MG63 (cell line): ENCODE data around the gene SIAH2. TPM values are rescaled to one million over a fixed set of nuclear protein-coding genes. Genes with fewer than 3 reads are reported as not detected.

ENCODE experiments used
- DNase-seq: peaks from one replicate; pipeline ENCODE4 v3.0.0-alpha.2; 2020
- H3K27me3 ChIP-seq: fragments of 250-450 bp; sonication (Bioruptor Pico); 2 replicates; pipeline ENCODE4 v1.5.1; 2020; ENCODE audit warnings: mild to moderate bottlenecking, moderate library complexity
- H3K36me3 ChIP-seq: fragments of 250-450 bp; sonication (Bioruptor Pico); 2 replicates; pipeline ENCODE4 v1.5.1; 2020; ENCODE audit warnings: mild to moderate bottlenecking, moderate library complexity
- H3K4me3 ChIP-seq: fragments of 250-450 bp; sonication (Bioruptor Pico); 2 replicates; pipeline ENCODE4 v1.5.1; 2020; ENCODE audit warnings: mild to moderate bottlenecking, moderate library complexity
- H3K9me3 ChIP-seq: fragments of 250-450 bp; sonication (Bioruptor Pico); 2 replicates; pipeline ENCODE4 v1.5.1; 2020; ENCODE audit warnings: mild to moderate bottlenecking, moderate library complexity
- total RNA-seq: library from RNA; depleted of rRNA; stranded (reverse); fragments of >200 nt; shearing (Covaris generic); gene quantifications from 2 replicates; pipeline ENCODE4 v1.2.3, GENCODE V29; 2014; ENCODE audit warnings: low replicate concordance

SIAH2 gene
- total RNA-seq, 1 experiment from 2014 or later, result 31.3 TPM

DNA sequence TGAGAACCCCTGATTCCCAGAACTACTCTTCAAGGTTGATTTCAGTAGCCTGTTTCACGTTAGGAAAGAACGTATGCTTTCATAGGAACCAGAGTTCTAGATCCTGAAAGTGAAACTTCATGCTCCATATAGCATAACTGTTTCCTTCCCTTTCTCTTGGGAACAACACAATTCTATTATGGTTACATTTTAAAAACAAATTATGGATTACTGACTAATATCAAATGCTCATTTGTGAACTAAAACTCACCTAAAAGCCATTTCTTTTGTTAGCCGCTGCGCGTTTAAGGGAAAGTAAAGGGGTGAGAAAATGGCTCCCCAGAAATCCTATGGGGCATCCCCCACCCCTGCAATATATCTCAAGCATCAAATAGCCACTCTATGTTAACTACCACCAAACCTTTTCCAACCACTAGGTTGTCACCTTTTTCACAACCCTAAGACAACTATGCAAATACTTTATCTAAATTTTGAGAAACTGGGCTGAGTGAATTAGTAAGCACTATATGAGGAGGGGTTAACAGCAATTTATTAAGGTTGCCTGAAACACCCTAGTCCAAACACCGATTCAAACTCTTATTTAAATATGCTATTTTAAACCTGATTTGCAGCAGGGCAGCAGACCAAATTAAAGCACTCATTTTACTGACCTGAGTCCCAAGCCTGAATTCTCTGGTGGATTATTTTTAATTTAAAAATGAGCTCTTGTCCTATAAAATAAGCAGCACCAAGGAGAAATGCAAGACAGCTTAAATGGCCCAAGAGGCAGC, 2.4 kb downstream of the SIAH2 start:
- DNase-seq, result no peak

GRCh38 chr3:150759947-150760346, 3.0 kb downstream of the SIAH2 start:
- H3K4me3 ChIP-seq, result peak overlapping the region; percentile 76

More for the DNA sequence above, 2.4 kb downstream of the SIAH2 start:
- Histone ChIP-seq H3K36me3 (peaks cover 36% of the 10 kb centered on the region), H3K4me3 (peak overlapping the region; percentile 76), H3K9me3 (no peaks in the 10 kb centered on the region), H3K27me3 (no peaks in the 10 kb centered on the region)

DNA sequence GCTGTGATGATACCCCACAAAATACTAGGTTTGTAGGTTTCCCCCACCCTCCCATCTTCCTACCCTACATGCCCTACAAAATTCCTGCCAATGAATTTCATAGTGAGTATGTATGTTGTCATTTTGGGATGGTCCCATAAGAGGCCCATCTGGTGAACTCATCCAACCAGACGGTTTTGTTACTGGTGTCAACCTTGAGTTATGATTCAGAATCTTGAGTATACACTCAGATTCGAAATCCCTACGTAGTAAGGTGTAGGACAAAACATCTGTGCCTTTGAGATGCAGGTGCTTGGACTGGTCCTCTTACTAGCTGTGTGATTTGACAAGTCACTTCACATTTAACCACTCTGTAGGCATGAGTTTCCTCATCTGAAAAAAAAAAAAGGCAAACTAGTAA, 3.6 kb downstream of the SIAH2 start:
- Histone ChIP-seq H3K4me3 (no peak overlapping the region), H3K9me3 (no peaks in the 10 kb centered on the region), H3K27me3 (no peaks in the 10 kb centered on the region), H3K36me3 (peaks cover 38% of the 10 kb centered on the region)
- no peak for DNase-seq

More at GRCh38 chr3:150759947-150760346, 3.0 kb downstream of the SIAH2 start:
- Histone ChIP-seq H3K27me3 (no peaks in the 10 kb centered on the region), H3K36me3 (peaks cover 38% of the 10 kb centered on the region), H3K9me3 (no peaks in the 10 kb centered on the region)
- no peak for DNase-seq

GRCh38 chr3:150757768-150758167, 5.2 kb downstream of the SIAH2 start:
- Histone ChIP-seq H3K27me3 (no peaks in the 10 kb centered on the region), H3K36me3 (peaks cover 38% of the 10 kb centered on the region), H3K9me3 (no peaks in the 10 kb centered on the region), H3K4me3 (no peak overlapping the region)
- DNase-seq, result no peak

DNA sequence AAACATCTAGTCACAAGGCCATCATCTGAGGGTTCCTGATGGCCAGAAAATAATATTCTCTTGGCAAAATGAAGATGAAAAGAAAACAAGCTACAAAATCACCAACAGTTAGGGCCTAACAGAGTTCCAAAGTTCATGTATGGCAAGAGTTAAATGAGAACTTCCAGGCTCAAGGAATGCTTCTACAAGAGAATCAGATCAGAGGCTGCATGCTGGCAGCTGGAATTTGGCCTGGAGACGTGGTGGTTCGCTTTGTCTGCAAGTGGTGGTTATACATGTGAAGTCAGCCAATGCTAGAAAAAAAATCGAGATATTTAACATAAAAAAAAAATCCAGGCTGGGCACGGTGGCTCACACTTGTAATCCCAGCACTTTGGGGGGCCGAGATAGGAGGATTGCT, 5.6 kb downstream of the SIAH2 start:
- H3K4me3 ChIP-seq, result no peak overlapping the region
- H3K36me3 ChIP-seq, result peaks cover 38% of the 10 kb centered on the region
- no peaks in the 10 kb centered on the region for H3K27me3 ChIP-seq
- no peaks in the 10 kb centered on the region for H3K9me3 ChIP-seq
- no peak for DNase-seq

DNA sequence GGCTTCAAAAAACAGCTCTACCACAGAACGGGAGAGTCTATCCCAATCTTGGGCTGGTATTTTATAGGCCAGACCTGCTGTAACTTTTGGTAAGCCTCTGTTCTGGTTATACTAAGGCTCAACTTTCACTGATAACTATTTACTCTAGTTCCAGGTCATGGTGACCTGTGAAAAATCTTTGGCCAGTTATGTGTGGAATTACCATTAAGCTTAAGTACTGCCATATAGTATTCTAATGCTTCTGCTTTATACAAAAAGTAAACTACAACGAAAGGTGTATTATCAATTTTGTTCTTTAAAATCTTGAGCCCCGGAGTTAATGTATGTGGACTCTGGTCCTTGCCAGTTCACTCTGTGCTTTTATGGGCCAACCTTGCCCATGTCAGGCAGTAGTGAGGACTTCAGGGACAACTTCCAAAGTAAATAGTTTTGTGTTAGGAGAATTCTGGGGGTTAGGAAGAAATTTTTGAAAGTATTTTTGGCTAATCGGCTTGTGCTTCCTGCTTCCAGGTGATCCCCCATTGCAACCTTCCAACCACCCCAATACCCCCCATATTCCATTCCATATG, 6.4 kb downstream of the SIAH2 start:
- H3K4me3 ChIP-seq, result no peak overlapping the region
- H3K9me3 ChIP-seq, result no peaks in the 10 kb centered on the region
- peaks cover 38% of the 10 kb centered on the region for H3K36me3 ChIP-seq
- no peaks in the 10 kb centered on the region for H3K27me3 ChIP-seq
- DNase-seq, result no peak

DNA sequence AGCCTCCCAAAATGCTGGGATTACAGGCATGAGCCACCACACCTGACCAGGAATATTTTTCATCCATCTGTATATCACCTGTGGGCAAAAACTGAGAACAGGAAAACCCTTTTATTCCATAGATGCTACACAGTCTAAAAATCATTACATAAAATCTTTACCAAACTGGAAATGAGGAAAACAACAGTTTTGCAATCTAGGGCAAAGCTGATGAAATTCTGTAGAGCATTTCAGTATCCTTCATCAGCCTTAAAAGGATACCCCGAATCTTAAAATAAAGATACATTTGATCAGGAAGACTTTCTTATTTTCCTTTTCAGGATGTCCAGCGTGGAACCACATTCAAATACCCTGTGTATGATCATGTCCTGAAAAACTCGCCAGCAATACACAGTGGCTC, 7.1 kb downstream of the SIAH2 start:
- H3K27me3 ChIP-seq, result no peaks in the 10 kb centered on the region
- H3K36me3 ChIP-seq, result peaks cover 35% of the 10 kb centered on the region
- H3K9me3 ChIP-seq, result no peaks in the 10 kb centered on the region
- no peak for DNase-seq
- no peak overlapping the region for H3K4me3 ChIP-seq

GRCh38 chr3:150754896-150755295, 8.1 kb downstream of the SIAH2 start:
- H3K9me3 ChIP-seq, result no peaks in the 10 kb centered on the region
- no peak overlapping the region for H3K4me3 ChIP-seq
- H3K27me3 ChIP-seq, result no peaks in the 10 kb centered on the region
- DNase-seq, result no peak
- peaks cover 39% of the 10 kb centered on the region for H3K36me3 ChIP-seq

GRCh38 chr3:150751781-150752263, 11.1 kb downstream of the SIAH2 start:
- Histone ChIP-seq H3K27me3 (no peaks in the 10 kb centered on the region), H3K4me3 (no peak overlapping the region), H3K9me3 (no peaks in the 10 kb centered on the region), H3K36me3 (peaks cover 29% of the 10 kb centered on the region)
- no peak for DNase-seq

DNA sequence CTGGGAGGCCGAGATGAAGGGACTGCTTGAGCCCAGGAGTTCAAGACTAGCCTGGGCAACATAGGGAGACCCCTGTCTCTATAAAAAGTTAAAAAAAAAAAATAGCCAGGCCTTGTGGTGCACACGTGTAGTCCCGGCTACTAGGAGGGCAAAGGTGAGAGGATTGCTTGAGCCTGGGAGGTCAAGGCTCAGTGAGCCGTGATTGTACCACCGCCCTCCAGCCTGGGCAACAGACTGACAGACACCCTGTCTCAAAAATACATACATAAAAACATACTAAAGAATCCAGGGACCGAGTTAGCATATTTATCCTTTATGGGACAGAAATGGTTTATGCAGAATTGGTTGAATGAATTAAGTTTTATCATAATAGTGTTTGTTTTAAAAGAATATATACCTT, 13.7 kb downstream of the SIAH2 start:
- Histone ChIP-seq H3K27me3 (no peaks in the 10 kb centered on the region), H3K9me3 (no peaks in the 10 kb centered on the region), H3K4me3 (no peak overlapping the region), H3K36me3 (peaks cover 17% of the 10 kb centered on the region)
- DNase-seq, result no peak

GRCh38 chr3:150748684-150749047, 14.3 kb downstream of the SIAH2 start:
- Histone ChIP-seq H3K27me3 (no peaks in the 10 kb centered on the region), H3K36me3 (peaks cover 17% of the 10 kb centered on the region), H3K9me3 (no peaks in the 10 kb centered on the region), H3K4me3 (no peak overlapping the region)
- DNase-seq, result no peak

DNA sequence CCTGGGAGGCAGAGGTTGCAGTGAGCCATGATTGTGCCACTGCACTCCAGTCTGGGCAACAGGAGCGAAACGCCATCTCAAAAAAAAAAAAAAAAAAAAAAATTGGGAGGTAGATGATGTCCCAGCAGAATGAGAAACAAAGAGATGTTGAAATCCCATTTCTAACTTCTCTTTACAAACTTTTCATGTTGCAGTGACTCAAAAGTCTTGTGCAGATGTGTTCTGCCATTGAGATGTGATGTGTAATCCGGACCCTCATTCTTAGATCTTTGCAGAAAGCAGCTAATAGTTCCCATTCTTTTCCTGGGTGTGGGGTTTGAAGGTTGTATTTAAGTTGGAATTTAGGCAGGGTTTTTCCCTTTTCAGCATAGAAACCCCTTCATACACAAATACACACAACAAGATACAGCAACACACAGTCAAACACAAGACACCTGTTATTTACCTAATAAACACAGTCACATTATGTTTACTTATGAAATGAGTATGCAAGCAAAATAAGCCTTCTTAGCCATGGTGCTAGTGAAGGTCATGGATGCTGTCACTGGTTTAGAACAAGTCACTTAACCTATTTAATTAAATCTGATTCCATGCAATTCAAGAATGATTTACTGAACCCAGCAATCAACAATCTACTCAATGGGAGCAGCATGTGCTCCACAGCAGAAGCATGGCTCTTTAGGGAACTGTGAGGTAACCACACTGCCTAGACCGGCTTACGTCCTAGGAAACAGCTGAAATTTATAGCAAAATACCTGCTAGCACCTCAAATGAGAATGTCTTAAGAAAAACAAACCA, 14.9 kb downstream of the SIAH2 start:
- DNase-seq, result no peak
- H3K36me3 ChIP-seq, result peaks cover 17% of the 10 kb centered on the region

GRCh38 chr3:150746791-150747590, 16.0 kb downstream of the SIAH2 start:
- H3K36me3 ChIP-seq, result peaks cover 23% of the 10 kb centered on the region
- H3K4me3 ChIP-seq, result no peak overlapping the region
- DNase-seq, result no peak
- H3K27me3 ChIP-seq, result no peaks in the 10 kb centered on the region
- no peaks in the 10 kb centered on the region for H3K9me3 ChIP-seq

More for the DNA sequence above, 14.9 kb downstream of the SIAH2 start:
- Histone ChIP-seq H3K4me3 (no peak overlapping the region), H3K27me3 (no peaks in the 10 kb centered on the region), H3K9me3 (no peaks in the 10 kb centered on the region)

- Histone ChIP-seq H3K36me3 (peaks cover 31% of the 10 kb centered on the region), H3K4me3 (no peak overlapping the region), H3K27me3 (no peaks in the 10 kb centered on the region), H3K9me3 (no peaks in the 10 kb centered on the region)
- DNase-seq, result no peak
These were observed 17.1 kb downstream of the SIAH2 start for GRCh38 chr3:150745832-150746231.

- Histone ChIP-seq H3K9me3 (no peaks in the 10 kb centered on the region), H3K36me3 (peaks cover 26% of the 10 kb centered on the region), H3K27me3 (no peaks in the 10 kb centered on the region), H3K4me3 (no peak overlapping the region)
- DNase-seq, result no peak
These were observed 18.1 kb downstream of the SIAH2 start for GRCh38 chr3:150744919-150745211.

DNA sequence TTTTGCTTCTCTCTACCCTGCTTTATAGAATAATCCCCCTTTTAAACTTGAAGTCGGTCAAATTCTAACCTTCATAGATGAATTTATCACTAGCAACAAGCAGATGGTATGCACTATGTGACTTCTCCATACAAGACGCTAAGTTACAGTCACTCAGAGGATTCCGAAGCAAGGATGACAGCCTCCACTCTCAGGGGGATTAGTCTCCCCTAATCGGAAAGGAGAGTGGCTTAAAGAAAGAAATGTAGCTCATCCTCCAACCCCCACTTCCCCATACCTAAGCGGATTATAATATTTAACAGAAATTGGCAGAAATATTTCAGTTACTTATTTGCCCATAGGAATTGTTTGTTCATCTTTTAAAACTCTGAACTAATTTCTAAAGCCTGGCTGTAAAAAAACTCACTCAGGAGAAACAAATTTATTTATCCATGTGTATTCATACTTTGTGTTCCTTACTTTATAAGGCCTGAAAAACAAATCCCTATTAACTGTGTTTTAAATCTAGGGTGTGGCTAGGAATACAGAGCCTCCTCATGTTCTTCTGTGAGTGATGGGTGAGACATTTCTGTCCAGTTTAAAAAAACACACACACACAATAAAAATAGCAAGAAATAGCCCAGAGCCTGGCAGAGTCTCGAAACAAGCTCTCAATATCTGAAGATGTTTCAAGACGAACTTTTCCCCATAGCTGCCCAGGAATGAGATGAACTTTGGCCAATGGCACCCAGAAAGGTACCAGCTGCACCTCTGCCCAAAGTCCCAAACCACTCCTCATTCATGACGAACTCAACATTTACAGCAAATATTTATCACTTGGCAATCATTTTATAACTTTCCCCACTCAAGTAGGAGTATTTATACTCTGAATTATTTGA, 18.7 kb downstream of the SIAH2 start:
- H3K4me3 ChIP-seq, result no peak overlapping the region
- no peak for DNase-seq
- no peaks in the 10 kb centered on the region for H3K9me3 ChIP-seq
- no peaks in the 10 kb centered on the region for H3K27me3 ChIP-seq
- peaks cover 20% of the 10 kb centered on the region for H3K36me3 ChIP-seq
